Endothelial cell (in vitro differentiated cells): ENCODE data around the gene RCOR1. TPM values are rescaled to one million over a fixed set of nuclear protein-coding genes. Genes with fewer than 3 reads are reported as not detected.

ENCODE experiments used
- DNase-seq: peaks from one replicate; pipeline ENCODE4 v3.0.0; 2021; ENCODE audit warnings: low spot score
- H3K27ac Mint-ChIP-seq: one replicate; pipeline ENCODE4 v1.8.0; 2021; ENCODE audit warnings: mixed read lengths, inconsistent platforms; ENCODE audit not compliant: unreplicated experiment
- H3K27me3 Mint-ChIP-seq: one replicate; pipeline ENCODE4 v1.8.0; 2021; ENCODE audit warnings: mild to moderate bottlenecking, moderate library complexity, mixed read lengths, inconsistent platforms; ENCODE audit not compliant: unreplicated experiment
- H3K36me3 Mint-ChIP-seq: one replicate; pipeline ENCODE4 v1.8.0; 2021; ENCODE audit warnings: mild to moderate bottlenecking, low read depth, mixed read lengths, inconsistent platforms; ENCODE audit not compliant: unreplicated experiment
- H3K4me1 Mint-ChIP-seq: one replicate; pipeline ENCODE4 v1.8.0; 2021; ENCODE audit warnings: mild to moderate bottlenecking, mixed read lengths, inconsistent platforms; ENCODE audit not compliant: unreplicated experiment
- H3K4me3 Mint-ChIP-seq: one replicate; pipeline ENCODE4 v1.8.0; 2021; ENCODE audit warnings: mild to moderate bottlenecking, mixed read lengths, inconsistent platforms; ENCODE audit not compliant: unreplicated experiment
- H3K9me3 Mint-ChIP-seq: one replicate; pipeline ENCODE4 v1.8.0; 2021; ENCODE audit warnings: mixed read lengths, inconsistent platforms; ENCODE audit not compliant: unreplicated experiment
- total RNA-seq: library from RNA; stranded (reverse); fragmentation: NEBNext Ultra II Directional; extraction: Animal tissue kit (Norgen Biotek cat#: 25700); gene quantifications from one replicate; pipeline ENCODE4 v1.2.1, GENCODE V29; 2021; ENCODE audit not compliant: unreplicated experiment
- TF ChIP-seq, protein P1 (sequence below): fragments of 200-600 bp; sonication (generic); IDR thresholded peaks from one replicate; pipeline ENCODE4 v1.5.0; 2021; ENCODE audit warnings: antibody characterized with exemption; ENCODE audit not compliant: unreplicated experiment

Gene RCOR1
- total RNA-seq, 1 donor from 2014 or later, result 51.6 TPM

DNA sequence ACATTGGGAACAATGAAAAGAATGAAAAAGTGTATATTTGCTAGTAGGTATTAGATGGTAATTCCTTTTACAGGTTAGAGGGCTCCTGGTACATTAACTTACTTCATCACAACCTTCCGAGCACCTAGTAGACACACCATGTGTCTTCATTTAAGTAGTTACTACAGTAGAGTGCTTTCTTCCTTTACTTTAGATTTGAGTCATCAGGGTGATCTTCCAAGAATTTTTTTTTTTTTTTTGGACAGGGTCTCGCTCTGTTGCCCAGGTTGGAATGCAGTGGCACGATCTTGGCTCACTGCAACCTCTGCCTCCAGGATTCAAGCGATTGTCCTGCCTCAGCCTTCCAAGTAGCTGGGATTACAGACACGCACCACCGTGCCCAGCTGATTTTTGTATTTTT is 105.1 kb downstream of the RCOR1 start:
- peaks cover 45% of the 10 kb centered on the region for H3K4me1 Mint-ChIP-seq
- no peak for DNase-seq

DNA sequence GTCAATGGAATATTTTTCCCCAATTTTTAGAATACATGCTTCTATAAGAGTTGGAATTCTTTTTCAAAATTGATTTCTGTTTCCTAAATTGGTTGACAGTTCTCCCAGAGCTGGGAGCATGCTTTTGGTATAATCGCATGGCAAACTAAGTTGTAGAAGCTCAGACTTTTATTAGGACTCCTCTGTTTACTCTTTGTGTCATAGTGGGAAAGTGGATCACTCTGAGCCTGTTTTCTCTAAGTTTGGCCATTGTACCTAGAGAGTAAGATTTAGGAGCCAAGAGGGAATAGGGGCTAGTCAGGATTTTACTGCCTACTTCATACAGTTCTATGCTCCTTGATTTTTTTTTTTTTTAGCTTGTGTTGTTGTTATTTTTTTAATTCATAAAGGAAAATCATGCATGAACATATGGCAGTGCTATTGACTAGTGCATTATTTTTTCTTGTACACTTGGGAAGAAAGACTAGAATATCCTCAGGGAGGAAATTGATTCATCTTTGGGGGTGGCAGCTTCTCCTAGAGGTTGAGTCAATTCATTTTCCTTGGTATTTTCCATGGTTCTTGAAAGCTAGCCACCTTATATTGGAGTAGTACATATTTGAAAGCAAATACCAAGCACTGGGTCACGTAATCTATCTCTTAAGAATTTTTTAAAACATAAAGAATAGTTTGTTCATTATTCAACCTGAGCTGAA is 107.1 kb downstream of the RCOR1 start:
- peaks cover 21% of the 10 kb centered on the region for H3K36me3 Mint-ChIP-seq
- DNase-seq, result no peak
- H3K27me3 Mint-ChIP-seq, result peaks cover 5% of the 10 kb centered on the region
- H3K27ac Mint-ChIP-seq, result no peak overlapping the region
- TF ChIP-seq, protein P1, sequence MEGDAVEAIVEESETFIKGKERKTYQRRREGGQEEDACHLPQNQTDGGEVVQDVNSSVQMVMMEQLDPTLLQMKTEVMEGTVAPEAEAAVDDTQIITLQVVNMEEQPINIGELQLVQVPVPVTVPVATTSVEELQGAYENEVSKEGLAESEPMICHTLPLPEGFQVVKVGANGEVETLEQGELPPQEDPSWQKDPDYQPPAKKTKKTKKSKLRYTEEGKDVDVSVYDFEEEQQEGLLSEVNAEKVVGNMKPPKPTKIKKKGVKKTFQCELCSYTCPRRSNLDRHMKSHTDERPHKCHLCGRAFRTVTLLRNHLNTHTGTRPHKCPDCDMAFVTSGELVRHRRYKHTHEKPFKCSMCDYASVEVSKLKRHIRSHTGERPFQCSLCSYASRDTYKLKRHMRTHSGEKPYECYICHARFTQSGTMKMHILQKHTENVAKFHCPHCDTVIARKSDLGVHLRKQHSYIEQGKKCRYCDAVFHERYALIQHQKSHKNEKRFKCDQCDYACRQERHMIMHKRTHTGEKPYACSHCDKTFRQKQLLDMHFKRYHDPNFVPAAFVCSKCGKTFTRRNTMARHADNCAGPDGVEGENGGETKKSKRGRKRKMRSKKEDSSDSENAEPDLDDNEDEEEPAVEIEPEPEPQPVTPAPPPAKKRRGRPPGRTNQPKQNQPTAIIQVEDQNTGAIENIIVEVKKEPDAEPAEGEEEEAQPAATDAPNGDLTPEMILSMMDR, result no peak
- H3K4me1 Mint-ChIP-seq, result peaks cover 32% of the 10 kb centered on the region
- H3K4me3 Mint-ChIP-seq, result no peak overlapping the region
- H3K9me3 Mint-ChIP-seq, result no peaks in the 10 kb centered on the region

More for the DNA sequence above, 105.1 kb downstream of the RCOR1 start:
- no peak overlapping the region for H3K4me3 Mint-ChIP-seq
- TF ChIP-seq, protein P1, result no peak
- H3K9me3 Mint-ChIP-seq, result no peaks in the 10 kb centered on the region
- H3K27ac Mint-ChIP-seq, result no peak overlapping the region
- peaks cover 7% of the 10 kb centered on the region for H3K36me3 Mint-ChIP-seq
- H3K27me3 Mint-ChIP-seq, result peaks cover 5% of the 10 kb centered on the region

DNA sequence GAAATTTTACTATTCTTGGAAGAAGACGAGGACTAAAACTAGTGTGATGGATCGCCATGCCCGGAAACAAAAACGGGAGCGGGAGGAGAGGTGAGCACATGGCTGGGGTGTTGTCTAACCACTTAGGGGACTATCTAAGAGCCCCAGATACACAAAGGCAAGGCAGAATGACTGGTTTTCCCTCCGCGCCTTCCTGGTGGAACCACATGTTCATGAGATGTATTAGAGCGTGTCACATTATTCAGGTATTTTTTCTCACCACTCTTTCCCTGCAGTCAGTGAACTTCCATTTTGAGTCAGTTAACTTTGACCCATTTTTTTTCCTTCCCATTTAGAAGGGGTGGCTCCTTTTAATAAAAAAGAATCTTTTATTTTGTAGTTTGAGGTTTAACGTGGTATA is 116.0 kb downstream of the RCOR1 start:
- H3K27me3 Mint-ChIP-seq, result no peaks in the 10 kb centered on the region
- DNase-seq, result no peak
- no peaks in the 10 kb centered on the region for H3K9me3 Mint-ChIP-seq
- peaks cover 18% of the 10 kb centered on the region for H3K36me3 Mint-ChIP-seq
- TF ChIP-seq, protein P1, result no peak
- H3K27ac Mint-ChIP-seq, result no peak overlapping the region
- H3K4me1 Mint-ChIP-seq, result no peaks in the 10 kb centered on the region
- H3K4me3 Mint-ChIP-seq, result no peak overlapping the region

DNA sequence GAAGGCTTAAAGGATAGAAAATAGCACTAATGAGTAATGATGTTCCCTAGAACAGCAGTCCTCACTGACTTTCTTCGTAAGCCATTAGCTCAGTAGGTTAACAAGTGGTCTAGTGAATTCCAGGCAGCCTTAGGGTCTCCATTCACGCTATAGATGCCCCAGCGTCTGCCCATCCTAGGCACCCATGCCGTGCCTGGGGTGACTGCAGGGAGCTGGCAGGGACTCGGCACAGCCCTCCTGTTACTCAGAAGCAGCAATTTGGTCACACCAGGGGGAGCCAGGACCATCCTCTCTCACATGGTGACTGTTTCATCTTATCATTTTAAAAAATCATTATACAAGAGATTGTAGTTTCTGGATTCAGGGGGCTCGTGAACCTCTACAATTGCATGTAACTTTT is 118.8 kb downstream of the RCOR1 start:
- H3K27ac Mint-ChIP-seq, result no peak overlapping the region
- H3K4me3 Mint-ChIP-seq, result no peak overlapping the region
- H3K36me3 Mint-ChIP-seq, result peaks cover 11% of the 10 kb centered on the region
- H3K9me3 Mint-ChIP-seq, result no peaks in the 10 kb centered on the region
- H3K4me1 Mint-ChIP-seq, result peaks cover 5% of the 10 kb centered on the region
- peaks cover 5% of the 10 kb centered on the region for H3K27me3 Mint-ChIP-seq
- no peak for DNase-seq
- TF ChIP-seq, protein P1, result no peak

DNA sequence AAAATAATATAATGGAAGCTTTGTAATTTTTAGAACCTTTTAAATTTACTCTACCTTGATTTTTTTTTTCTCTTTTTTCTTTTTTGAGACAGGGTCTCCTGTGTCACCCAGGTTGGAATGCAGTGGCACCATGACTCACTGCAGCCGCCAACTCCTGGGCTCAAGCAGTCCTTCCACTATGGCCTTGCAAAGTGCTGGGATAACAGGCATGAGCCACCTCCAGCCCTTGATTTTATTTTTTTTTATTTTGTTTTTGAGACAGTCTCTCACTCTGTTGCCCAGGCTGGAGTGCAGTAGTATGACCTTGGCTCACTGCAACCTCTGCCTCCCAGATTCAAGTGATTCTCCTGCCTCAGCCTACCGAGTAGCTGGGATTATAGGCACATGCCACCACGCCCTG is 119.5 kb downstream of the RCOR1 start:
- TF ChIP-seq, protein P1, result no peak
- no peak overlapping the region for H3K27ac Mint-ChIP-seq
- no peak overlapping the region for H3K4me3 Mint-ChIP-seq
- peaks cover 5% of the 10 kb centered on the region for H3K27me3 Mint-ChIP-seq
- H3K36me3 Mint-ChIP-seq, result peaks cover 11% of the 10 kb centered on the region
- H3K4me1 Mint-ChIP-seq, result peaks cover 5% of the 10 kb centered on the region
- no peak for DNase-seq
- no peaks in the 10 kb centered on the region for H3K9me3 Mint-ChIP-seq
